HT-29 (cell line): Measurements from ENCODE around the gene PHC2. TPM values are rescaled to one million over a fixed set of nuclear protein-coding genes. Genes with fewer than 3 reads are reported as not detected.

Source experiments
- DNase-seq: peaks from one replicate; pipeline ENCODE4 v3.0.0-alpha.2; 2015; ENCODE audit warnings: low spot score
- total RNA-seq: library from RNA; depleted of rRNA; stranded (reverse); fragments of >200 nt; shearing (Covaris generic); gene quantifications from 2 replicates; pipeline ENCODE4 v1.2.3, GENCODE V29; 2014; rRNA removed

PHC2 gene, protein sequence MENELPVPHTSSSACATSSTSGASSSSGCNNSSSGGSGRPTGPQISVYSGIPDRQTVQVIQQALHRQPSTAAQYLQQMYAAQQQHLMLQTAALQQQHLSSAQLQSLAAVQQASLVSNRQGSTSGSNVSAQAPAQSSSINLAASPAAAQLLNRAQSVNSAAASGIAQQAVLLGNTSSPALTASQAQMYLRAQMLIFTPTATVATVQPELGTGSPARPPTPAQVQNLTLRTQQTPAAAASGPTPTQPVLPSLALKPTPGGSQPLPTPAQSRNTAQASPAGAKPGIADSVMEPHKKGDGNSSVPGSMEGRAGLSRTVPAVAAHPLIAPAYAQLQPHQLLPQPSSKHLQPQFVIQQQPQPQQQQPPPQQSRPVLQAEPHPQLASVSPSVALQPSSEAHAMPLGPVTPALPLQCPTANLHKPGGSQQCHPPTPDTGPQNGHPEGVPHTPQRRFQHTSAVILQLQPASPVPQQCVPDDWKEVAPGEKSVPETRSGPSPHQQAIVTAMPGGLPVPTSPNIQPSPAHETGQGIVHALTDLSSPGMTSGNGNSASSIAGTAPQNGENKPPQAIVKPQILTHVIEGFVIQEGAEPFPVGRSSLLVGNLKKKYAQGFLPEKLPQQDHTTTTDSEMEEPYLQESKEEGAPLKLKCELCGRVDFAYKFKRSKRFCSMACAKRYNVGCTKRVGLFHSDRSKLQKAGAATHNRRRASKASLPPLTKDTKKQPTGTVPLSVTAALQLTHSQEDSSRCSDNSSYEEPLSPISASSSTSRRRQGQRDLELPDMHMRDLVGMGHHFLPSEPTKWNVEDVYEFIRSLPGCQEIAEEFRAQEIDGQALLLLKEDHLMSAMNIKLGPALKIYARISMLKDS
- total RNA-seq: 148 and 166 TPM in 2 replicates

DNA sequence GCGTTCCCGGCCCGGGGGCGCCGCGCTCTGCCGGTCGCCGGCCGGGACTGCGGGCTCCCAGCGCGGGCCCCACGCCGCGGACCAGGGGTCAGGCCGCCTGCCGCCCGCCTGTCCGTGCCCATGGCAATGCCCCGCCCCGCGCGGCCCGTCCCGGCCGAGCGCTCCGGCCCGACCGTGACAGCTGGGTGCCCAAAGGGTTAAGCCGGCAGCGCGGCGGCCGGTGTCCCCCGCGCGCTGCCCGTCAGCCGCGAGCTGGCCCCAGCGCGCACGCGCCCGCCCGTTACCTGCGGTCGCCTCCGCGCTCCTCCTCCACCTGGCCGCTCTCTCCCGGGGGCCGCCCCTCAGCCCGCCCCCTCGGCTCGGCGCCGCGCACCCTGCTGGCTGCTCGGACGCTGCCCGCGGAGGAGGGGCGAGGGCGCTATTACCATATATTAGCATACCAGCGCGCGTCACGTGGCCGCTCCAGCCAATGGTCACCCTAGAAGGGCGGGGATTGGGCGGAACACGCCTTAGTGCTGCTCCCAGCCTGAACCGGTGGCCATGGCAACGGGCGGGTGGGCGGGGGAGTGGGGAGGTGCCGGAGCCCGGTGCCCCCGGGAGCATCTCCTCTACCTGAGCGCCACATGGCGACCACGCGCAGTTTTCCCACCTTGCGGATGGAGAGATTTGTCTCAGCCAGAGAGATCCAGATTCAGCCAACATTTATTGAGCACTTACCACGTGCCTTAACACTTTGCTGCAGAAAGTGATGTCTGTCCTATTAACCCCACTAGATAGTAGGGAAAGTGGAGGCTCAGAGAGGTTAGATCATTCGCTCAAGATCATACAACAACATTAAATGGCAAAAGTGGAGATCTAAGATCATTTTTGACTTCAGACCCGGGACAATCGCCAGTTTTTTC, at the start of gene PHC2:
TSS of gene PHC2 (minus strand) at position 404 of the 902 bp plus-strand sequence. CDS start 55,556 bp downstream, outside the sequence.
- peak; percentile 95 for DNase-seq

DNA sequence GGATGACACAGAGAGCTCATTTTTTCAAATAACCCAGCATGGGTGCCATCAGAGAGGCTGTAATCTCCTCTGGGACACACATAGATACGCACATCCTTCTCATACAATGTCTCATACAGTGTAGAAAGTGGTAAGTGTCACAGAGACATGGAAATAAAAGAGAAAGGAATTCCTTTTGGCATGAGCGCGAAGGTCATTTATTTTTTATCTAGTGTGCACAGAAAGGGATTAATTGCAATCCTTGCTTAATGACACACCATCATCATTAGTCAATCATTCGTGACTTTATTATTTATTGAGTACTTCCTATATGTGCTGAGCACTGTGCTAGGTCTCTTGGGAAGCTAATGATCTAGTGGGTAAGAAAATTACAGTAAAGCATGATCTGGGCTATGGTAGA, 46.6 kb upstream of the PHC2 start:
- DNase-seq: no peak

DNA sequence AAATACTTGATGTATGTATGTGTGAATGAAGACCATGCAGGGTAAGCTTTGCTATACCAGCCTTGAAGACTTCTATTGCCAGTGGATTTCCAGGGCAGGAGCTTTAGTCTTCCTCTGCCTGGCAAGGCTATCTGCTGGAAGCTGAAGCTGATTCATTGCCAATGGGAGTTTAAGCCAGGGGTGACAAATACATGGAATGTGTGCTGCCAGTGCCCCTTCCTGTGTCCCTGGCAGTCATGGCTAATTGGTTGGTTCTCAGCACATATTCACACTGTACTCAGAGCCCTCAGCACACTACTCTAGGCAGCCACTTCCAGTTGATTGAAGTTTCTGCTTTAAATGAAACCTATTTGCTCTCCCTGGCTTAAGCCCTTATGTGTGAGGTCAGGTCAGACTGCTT, 43.0 kb upstream of the PHC2 start:
- DNase-seq: no peak

DNA sequence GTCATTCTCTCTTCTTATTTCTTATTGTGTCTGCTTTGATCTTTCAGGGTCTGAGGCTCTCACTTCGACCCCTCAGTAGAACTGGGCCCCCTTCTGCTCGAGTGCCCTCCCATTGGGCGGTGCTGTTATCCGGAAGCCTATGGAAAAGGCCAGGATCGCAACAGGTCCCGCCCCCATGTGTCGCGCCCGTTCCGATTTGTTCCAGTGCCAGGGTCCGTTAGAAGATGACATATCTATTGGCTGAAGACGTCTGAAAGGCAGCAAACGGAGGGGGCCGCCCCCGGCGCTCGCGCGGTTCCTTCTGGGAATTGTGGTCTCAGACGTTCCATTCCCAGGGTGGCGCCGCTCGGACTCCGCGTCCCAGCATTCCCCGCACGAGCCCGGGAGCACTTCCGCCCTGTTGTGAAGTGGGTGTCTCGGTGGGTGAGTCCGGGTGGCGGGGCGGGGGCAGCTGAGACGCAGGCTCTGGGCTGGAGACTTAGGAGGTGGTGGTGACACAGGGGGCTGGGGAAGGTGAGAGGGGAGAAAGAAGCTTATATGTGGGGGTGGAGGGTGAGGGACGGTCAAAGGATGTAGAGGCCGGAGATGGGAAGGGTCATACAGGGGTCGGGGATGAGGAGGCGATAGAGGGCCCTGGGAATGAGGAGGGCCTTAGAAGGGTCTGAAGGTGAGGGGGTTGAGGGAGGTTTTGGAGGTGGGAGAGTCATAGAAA, 41.5 kb upstream of the PHC2 start, which contains the start of gene ZSCAN20:
TSS of gene ZSCAN20 (plus strand) at position 377 of the 712 bp plus-strand sequence. CDS start 6,644 bp downstream, outside the sequence.
- DNase-seq: peak; percentile 95

DNA sequence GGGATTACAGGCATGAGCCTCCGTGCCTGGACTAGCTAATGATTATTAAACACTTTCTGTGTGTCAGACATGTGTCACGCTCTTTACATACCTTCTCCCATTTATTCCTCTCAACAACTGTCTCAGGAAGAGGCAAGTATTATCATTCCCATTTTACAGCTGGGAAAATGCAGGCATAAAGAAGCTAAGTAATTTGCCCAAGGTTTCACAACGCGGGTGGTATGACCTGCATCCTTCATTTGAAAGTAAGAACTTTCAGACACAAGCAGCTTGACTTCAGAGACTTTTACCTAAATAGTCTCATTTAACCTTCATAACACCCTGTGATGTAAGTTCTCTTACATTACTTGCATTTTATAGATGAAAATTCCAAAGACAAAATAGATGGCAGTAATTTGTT, 40.5 kb upstream of the PHC2 start:
- DNase-seq: no peak

DNA sequence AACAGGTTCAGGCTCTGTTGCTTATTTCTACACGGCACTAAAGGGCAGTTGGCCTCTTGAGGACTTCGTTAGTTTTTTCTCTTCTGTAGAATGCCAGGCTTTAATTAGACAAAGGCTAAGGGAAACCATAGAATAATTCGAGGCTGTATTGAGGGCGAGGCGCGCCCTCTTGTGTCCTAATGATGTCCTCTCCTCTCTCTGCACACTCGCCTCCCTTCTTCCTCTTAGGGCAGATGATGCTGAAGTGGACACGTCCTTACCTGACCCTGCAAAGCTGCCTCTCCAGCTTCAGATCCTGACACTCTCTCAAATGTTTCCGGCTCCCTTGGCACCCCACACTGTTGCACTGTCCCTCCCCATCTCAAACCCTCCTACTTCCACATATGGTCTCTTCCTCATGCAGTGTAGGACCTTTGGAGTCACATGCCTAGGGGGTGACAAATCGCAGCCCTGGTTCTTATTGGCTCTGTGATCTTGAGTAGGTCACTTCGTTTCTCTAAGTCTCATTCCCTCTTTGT, 39.7 kb upstream of the PHC2 start:
- DNase-seq: peak; percentile 88

DNA sequence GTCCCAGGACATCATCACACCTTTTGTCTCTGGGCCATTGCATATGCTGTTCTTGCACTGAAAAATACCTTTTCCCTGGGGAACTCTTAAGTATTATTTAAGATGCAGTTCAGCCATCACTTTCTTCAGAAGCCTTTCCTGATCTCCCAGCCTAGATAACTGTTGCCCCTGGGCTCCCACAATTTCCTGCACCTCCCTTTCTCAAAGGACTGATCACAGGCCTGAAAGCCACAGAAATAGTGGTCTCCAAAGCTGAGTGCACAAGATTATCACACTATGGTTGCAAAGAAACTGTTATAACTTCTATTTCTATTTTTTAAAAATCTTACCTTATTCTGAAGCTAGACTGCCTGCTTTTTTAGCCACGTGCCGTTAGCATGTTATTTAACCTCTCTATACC, 38.8 kb upstream of the PHC2 start:
- DNase-seq: no peak

DNA sequence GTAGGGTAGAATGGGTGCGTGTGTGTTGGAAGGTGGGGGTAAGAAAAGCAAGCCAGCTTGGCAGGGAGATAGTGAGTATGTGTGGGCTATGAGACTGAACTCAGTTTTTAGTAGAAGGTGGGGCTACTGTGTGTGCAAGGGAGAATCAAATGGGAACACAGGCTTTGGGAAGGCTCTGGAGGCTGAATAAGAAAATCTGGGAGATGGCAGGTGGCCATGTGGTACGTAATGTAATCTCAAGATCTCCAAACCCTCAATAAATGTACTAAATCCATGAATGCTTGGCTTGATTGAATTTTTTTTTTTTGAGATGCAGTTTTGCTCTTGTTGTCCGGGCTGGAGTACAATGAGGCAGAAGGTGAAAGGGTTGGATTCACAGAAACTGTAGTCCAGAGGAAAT, 38.1 kb upstream of the PHC2 start:
- DNase-seq: no peak

DNA sequence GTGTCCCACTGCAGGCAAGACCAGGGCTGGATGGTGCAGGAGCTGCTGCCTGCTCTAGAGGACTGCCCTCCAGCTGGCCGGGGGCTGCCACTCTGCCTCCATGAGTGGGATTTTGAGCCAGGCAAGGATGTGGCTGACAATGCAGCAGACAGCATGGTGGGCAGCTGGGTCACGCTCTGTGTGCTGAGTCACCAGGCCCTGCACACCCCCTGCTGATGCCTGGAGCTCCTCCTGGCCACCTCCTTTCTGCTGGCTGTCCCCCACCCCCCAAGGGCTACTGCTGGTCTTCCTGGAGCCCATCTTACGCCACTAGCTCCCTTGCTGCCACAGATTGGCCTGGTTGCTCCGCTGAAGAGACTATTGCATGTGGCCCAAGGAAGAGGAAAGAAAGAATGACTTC, 37.6 kb upstream of the PHC2 start:
- no peak for DNase-seq

DNA sequence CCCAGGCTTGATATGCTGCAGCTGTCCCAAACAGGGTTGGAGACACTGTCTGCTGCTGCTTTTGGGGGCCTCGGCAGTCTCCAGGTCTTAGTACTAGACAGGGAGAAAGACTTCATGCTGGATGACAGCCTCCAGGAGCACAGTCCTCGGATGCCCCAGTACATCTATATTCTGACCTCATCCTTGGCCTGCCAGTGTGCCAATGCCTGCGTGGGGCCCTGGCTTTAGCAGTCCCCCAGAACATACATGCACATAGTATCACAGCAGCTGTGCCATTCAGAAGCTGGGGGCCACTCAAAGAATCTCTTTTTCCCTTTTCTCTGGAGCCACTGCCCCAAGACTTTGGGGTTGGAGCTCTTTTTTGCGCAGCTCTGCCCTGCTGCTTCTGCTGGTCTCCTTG, 37.1 kb upstream of the PHC2 start:
- no peak for DNase-seq

DNA sequence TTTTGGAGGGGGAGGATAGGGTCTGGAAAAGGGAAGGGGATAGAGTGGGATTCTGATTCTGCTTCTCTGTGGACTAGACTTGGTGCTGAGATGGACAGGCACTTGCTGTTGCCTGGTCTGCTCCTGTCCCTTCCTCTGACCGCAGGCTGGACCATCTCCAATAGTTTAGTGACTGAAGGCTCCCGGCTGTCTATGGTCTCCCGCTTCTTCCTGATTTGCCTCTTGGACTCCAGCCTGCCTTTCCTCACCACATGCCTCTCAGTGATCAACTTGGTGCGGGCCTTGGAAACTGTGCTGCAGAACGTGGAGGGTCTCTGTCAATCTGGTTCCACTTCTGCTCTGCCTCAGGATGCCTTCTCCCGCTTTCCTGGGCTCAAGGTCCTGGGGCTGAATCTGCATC, 35.3 kb upstream of the PHC2 start:
- no peak for DNase-seq

DNA sequence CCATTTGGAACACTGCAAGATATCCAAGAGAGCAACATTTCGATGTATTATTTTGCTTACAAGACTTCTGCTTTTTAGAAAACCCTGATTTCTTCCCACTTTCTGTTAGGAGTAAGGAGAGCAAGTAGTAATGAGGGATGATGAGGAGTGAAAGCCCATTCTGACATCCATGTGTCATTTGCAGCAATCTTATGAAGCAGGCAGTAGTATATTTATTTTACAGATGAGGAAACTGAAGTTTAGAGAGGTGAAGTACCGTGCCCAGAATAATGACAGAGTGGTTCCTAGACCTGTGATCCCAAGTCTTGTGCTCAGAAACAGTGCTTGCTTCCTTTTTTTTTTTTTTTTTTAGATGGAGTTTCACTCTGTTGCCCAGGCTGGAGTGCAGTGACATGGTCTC, 34.4 kb upstream of the PHC2 start:
- no peak for DNase-seq

DNA sequence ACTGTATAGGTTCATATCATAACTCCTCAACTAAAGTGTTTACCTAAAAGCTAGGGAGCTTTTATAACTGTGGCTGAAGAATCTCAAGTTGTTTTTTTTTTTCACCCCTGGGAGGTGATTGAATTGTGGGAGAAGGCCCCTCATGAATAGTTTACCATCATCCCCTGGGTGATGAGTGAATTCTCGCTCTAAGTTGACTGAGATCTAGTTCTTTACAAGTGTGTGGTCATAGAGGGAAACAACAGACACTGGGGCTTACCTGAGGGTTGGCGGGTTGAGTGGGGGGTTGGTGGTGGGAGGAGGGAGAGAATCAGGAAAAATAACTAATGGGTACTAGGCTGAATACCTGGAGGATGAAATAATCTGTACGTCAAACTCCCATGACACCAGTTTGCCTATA, 33.7 kb upstream of the PHC2 start:
- DNase-seq: no peak

DNA sequence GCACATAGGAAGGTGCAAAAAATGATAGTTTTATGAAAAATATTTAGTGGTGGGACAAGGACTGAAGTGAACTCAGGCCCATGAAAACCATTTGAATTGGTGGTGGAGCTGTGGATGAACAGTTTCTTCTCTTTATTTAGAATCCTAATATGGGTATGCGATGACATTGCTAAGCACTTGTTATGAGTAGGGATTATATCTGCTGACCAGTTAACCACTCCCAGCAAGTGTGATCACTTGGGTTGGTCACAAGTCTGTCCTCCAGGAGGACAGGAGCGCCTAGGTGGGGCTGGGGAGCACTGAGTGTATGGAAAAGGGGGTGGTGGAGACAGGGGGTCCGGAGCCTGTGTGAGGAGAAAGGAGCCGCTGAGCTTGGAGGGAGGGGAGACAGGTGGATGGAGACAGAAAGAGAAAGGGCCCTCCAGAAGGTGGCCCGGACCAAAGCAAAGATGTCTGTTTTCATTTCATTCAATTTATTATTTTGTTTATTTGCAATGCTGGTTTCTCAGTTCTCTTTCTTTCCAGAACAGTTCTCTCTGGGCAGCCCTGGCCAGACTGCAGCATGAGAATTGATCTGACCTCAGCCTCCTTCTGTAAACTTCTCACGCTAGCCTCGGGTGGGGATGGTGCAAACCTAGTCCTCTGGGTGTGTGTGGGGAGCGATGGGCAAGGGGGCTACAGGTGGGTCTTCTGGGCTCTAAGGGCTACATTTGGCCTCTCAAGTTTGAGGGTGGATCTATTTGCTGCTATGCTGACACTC, 31.7 kb upstream of the PHC2 start:
- no peak for DNase-seq

DNA sequence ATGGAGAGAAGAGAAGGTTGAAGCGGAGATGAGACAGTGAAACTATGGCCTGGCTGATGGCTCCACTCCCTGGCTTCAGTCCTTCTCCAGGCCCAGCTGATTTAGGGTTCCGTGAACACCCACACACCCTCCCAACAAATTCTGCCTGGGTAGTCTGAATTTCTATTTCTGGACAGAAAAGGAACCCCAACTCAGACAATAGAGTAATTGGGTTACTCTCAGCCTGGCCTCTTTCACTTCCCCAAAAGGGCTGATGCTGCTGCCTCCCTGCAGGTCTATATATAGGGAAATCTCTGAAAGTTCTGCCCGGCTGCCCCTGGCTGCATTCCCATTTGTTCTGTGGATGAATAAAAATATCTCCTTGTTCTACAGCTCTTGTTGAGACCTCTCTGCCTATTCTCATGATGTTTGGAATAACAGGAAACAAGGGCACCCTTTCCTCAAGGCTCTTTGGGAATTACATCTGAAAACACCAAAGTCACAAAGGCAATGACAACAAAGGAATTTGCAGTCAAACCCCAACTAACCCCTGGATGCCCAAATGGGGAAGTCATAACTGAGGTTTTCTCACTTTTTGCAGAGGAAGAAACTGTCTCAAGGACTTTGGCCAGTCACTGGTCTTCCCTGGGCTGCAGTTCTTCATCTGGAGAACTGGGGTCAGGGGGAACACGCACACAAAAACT, 30.2 kb upstream of the PHC2 start:
- DNase-seq: no peak

DNA sequence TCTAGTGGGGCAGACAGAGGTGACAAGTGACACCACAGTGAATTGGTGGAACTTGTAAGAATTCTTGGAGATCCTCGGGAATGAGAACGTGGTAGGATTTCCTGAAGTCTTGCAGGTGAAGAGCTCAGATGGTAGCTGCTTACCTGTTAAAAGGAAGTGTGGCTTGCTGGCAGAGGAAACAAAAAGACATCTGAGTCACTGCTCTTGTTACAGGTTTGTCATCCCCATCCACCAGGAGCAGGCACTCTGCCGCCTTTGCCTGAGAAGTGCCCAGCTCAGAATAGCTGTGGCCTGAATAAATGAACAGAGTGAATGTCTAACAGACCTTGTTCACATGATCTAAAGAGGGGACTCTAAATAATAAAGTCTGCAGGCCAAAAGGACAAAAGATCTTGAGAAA, 29.2 kb upstream of the PHC2 start:
- DNase-seq: no peak

DNA sequence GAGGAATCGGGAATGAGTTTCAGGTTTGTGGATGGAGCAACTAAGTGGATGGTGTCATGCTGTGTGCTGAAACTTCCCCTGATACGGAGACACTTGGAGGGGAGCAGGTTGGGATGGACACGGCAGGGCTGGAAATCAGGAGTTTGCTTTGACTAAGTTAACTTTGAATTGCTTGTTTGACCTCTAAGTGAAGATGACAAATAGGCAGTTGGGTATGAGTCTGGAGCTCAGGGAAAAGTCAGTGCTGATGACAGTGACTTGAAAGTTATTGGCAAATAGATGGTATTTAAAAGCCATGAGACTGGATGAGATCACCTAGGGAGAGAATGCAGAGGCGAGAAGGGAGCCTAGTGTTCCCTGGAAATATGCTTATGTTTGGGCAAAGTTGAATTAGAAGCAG, 28.8 kb upstream of the PHC2 start:
- DNase-seq: no peak

DNA sequence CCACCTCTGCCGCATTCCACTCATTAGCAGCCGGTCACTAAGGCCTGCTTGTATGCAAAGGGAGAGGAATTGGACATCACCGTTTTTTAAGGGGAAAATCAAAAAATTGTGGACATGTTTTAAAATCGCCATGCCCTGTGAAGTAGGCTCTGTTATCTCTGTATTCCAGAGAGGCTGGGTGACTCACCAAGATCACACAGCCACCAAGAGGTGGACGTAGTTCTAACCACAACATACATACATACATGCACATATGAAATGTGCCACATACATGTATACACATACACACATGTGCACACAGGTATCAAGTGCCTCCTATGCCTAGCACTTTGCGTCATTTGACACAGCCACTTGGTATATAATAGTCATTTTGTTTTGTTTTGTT, 25.6 kb upstream of the PHC2 start:
- no peak for DNase-seq
